Measurements from ENCODE around the gene RNF19B. TPM values are rescaled to one million over a fixed set of nuclear protein-coding genes. Genes with fewer than 3 reads are reported as not detected.

The RNF19B gene
- total RNA-seq, 1 donor from 2014 or later, result 40.0 TPM

DNA sequence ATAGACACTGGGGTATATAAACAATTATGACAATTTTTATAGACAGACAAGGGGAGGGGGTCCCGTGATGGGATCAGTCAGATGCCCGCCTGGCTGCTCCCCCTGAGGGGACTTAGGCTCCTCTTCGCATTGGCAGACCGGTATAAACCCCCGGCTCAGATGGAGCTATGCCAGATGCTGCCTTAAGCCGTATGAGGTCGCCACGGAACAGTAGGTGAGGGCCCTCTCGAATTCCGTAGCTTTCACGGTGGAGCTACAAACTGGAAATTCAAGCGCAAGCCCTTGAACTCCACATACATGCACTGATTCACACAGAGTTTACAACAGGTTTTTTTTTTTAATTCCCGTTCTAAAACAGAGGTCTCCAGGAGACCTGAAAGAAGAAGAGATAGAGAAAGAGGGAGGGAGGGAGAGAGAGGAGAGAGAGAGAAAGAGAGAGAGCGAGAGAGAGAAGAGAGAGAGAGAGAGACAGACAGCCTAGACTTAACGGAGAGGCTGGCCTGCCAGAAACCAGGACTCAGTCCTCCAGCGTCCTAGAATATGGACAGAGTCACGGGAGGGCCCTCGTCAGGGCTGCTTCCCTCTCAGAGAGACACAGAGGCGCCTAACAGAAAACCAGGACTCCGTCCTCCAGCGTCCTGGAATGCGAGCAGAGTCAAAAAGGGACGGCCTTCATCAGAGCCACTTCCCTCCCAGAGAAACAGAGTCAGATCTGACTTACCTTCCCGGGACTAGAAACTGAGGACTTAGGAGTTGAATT is 39.0 kb downstream of the RNF19B start:
- intact Hi-C loops (cut with DNase I), result no loop called here
- TF ChIP-seq CTCF (IDR thresholded peaks at IDR 0.05), result no peak
- Histone ChIP-seq H3K36me3 (no peaks in the 10 kb centered on the region), H3K4me1 (peaks cover 0 to 4% of the 10 kb centered on the region in 2 donors), H3K4me3 (peak overlapping the region in 1 of 2 donors; percentile 9), H3K9me3 (no peaks in the 10 kb centered on the region), H3K27me3 (no peaks in the 10 kb centered on the region), H3K27ac (no peak overlapping the region)
- DNase-seq (ENCODE audit: low spot score in 2 of 2), result no peak

DNA sequence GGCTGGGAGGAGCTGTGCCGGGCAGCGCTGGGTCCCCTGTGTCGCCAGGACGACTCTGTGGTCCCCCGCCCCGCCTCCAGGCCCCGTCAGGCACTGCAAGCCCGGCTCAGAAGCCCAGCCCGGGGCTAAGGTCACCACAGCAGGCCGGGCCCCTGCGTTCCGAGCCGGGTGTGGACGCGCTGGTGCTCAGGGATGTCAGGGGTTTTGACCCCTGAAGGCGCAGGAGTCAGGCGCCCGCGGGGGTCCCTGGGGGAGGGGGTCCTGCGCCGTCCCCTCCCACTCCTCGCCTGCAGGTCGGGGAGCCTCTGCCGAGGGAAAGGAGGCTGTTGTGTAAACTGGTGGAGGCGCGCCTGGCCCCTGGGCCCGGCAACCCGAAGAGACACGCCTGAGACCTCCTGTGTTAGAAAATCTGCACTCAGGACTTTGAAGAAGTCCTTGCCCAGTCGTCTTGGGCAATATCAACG is 39.7 kb downstream of the RNF19B start:
- no peak for DNase-seq (ENCODE audit: low spot score in 2 of 2)
- Histone ChIP-seq H3K9me3 (no peaks in the 10 kb centered on the region), H3K4me3 (no peak overlapping the region), H3K27me3 (no peaks in the 10 kb centered on the region), H3K4me1 (peaks cover 0 to 4% of the 10 kb centered on the region in 2 donors), H3K36me3 (no peaks in the 10 kb centered on the region), H3K27ac (no peak overlapping the region)
- TF ChIP-seq CTCF (IDR thresholded peaks at IDR 0.05), result no peak
- intact Hi-C loops (cut with DNase I), result no loop called here

- Histone ChIP-seq H3K27ac (no peak overlapping the region), H3K36me3 (no peaks in the 10 kb centered on the region), H3K9me3 (no peaks in the 10 kb centered on the region), H3K4me1 (peaks cover 0 to 4% of the 10 kb centered on the region in 2 donors), H3K4me3 (no peak overlapping the region), H3K27me3 (no peaks in the 10 kb centered on the region)
- intact Hi-C loops (cut with DNase I), result no loop called here
- DNase-seq (ENCODE audit: low spot score in 2 of 2), result peak in 1 of 2 donors; percentile 82
- TF ChIP-seq CTCF (IDR thresholded peaks at IDR 0.05), result no peak
Observed at GRCh38 chr1:32920833-32921232, 43.8 kb downstream of the RNF19B start.

DNA sequence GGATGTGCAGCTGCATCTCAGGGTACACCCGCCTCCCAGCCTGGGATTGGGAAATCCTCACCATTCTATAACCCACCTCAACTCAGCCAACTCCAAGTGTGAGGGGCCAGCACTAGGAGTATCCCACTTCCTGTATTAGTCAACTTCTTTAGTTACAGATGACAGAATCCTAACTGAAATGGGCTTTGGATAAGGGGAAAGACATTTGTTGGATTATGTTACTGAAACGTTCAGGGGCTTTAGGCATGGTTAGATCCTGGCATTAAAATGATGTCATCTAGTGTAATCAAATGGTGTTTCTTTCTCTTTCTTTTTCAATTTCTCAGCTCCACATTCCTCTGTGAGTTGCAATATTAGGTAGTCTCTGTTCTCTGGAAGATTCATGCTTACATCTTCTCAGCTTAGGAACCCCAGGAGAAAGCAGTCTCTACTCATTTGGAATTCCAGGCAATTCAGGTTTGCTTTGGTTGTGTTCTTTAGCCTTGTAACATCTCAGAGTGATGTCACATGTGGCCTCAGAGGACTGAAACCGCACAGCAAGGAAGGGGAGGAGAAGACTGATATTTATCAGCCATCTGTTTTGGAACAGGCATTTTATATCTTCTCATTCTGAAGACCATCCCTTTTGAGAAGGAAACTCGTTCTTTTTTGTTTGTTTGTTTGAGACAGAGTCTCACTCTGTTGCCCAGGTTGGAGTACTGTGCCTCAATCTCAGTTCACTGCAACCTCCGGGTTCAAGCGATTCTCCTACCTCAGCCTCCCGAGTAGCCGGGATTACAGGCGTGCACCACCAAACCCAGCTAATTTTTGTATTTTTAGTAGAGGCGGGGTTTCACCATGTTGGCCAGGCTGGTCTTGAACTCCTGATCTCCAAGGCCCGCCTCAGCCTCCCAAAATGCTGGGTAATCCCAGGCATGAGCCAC is 44.5 kb downstream of the RNF19B start:
- H3K27me3 ChIP-seq, result no peaks in the 10 kb centered on the region
- intact Hi-C loops (cut with DNase I), result no loop called here

DNA sequence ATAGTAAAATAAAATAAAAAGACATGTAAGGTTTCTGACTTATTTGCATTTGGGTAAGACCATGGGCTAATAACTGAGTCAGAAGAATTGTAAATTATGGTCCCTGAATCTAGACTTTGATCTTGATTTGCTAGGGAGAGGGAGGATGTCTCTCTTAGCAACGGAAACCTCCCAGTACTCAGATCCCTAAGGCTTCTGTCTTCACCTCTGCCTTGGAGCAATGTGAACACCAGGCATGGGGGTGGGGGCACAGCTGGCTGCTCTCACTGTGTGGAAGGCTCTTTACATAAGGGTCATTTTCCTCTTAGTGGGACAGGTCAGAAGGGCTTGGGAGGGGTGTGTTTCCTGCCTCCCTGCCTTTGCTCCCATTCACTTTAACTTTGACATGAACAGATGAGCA is 46.4 kb downstream of the RNF19B start:
- H3K4me3 ChIP-seq, result no peak overlapping the region
- no peaks in the 10 kb centered on the region for H3K36me3 ChIP-seq
- intact Hi-C loops (cut with DNase I), result no loop called here
- H3K27ac ChIP-seq, result no peak overlapping the region
- H3K4me1 ChIP-seq, result peaks cover 0 to 4% of the 10 kb centered on the region in 2 donors
- TF ChIP-seq CTCF (IDR thresholded peaks at IDR 0.05), result no peak
- no peaks in the 10 kb centered on the region for H3K27me3 ChIP-seq
- no peak for DNase-seq (ENCODE audit: low spot score in 2 of 2)
- no peaks in the 10 kb centered on the region for H3K9me3 ChIP-seq

More for the DNA sequence above, 44.5 kb downstream of the RNF19B start:
- H3K4me1 ChIP-seq, result peaks cover 0 to 4% of the 10 kb centered on the region in 2 donors
- no peaks in the 10 kb centered on the region for H3K36me3 ChIP-seq
- H3K9me3 ChIP-seq, result no peaks in the 10 kb centered on the region
- no peak overlapping the region for H3K4me3 ChIP-seq
- DNase-seq (ENCODE audit: low spot score in 2 of 2), result no peak
- no peak overlapping the region for H3K27ac ChIP-seq
- TF ChIP-seq CTCF (IDR thresholded peaks at IDR 0.05), result no peak

Data from ascending aorta (tissue), 2 donors.